Measurements from ENCODE around the gene PDIK1L.

DNA sequence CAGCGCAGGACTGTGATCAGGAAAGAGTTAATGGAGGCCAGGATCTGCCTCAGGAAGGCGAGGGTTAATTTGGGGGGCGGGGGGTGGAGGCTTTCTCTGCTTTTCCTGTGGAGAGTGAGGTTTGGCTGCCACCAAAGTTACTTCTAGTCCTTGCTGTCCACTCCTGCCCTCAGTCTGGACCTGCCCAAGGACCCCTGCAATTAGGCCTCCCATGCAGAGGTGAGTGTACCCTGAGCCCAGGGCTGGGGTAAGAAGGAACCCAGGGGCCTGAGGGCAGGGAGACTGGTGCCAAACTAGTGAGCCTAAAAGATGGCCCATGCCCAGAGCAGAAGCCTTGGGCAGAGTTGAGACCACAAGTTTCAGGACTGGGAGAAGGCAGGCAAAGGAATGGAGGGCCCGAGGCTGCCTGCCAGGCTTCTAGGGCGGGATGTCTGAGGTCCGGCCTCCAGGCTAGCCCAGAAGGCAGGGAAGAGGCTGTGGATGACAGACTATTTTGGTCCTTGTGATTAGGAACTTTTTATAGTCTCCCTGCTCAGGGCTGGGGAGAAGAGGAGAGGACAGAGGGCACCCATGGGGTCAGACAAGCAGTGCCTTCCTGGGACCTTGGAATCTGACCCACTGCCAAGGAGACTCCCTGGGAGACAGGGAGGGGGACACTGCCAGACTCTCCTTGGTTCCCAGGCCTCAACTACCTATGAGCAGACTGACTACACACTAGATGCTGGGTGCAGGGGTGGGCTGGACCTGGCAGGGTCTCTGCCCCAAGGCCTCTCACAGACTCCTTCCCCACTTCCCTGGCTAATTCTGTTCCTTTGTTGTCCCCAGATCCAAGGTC is 47.5 kb downstream of the PDIK1L start, which contains the start of gene FAM110D:
- TF ChIP-seq, protein P1, sequence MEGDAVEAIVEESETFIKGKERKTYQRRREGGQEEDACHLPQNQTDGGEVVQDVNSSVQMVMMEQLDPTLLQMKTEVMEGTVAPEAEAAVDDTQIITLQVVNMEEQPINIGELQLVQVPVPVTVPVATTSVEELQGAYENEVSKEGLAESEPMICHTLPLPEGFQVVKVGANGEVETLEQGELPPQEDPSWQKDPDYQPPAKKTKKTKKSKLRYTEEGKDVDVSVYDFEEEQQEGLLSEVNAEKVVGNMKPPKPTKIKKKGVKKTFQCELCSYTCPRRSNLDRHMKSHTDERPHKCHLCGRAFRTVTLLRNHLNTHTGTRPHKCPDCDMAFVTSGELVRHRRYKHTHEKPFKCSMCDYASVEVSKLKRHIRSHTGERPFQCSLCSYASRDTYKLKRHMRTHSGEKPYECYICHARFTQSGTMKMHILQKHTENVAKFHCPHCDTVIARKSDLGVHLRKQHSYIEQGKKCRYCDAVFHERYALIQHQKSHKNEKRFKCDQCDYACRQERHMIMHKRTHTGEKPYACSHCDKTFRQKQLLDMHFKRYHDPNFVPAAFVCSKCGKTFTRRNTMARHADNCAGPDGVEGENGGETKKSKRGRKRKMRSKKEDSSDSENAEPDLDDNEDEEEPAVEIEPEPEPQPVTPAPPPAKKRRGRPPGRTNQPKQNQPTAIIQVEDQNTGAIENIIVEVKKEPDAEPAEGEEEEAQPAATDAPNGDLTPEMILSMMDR (IDR thresholded peaks at IDR 0.05; ENCODE audit: insufficient read depth, low read length): no peak
- no peak for TF ChIP-seq POLR2AphosphoS5 (IDR thresholded peaks at IDR 0.05; ENCODE audit: low read depth)
- no peak for TF ChIP-seq GABPA (IDR thresholded peaks at IDR 0.05; ENCODE audit: low read depth)
- TF ChIP-seq, protein P2, sequence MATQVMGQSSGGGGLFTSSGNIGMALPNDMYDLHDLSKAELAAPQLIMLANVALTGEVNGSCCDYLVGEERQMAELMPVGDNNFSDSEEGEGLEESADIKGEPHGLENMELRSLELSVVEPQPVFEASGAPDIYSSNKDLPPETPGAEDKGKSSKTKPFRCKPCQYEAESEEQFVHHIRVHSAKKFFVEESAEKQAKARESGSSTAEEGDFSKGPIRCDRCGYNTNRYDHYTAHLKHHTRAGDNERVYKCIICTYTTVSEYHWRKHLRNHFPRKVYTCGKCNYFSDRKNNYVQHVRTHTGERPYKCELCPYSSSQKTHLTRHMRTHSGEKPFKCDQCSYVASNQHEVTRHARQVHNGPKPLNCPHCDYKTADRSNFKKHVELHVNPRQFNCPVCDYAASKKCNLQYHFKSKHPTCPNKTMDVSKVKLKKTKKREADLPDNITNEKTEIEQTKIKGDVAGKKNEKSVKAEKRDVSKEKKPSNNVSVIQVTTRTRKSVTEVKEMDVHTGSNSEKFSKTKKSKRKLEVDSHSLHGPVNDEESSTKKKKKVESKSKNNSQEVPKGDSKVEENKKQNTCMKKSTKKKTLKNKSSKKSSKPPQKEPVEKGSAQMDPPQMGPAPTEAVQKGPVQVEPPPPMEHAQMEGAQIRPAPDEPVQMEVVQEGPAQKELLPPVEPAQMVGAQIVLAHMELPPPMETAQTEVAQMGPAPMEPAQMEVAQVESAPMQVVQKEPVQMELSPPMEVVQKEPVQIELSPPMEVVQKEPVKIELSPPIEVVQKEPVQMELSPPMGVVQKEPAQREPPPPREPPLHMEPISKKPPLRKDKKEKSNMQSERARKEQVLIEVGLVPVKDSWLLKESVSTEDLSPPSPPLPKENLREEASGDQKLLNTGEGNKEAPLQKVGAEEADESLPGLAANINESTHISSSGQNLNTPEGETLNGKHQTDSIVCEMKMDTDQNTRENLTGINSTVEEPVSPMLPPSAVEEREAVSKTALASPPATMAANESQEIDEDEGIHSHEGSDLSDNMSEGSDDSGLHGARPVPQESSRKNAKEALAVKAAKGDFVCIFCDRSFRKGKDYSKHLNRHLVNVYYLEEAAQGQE (IDR thresholded peaks at IDR 0.05; ENCODE audit: insufficient replicate concordance, low read depth): no peak
